GM12878 (cell line): ENCODE data around the gene PXDC1. TPM values are rescaled to one million over a fixed set of nuclear protein-coding genes. Genes with fewer than 3 reads are reported as not detected.
A peak's percentile ranks its signal among the peaks of the same experiment; 100 is the strongest.

Source experiments
- ATAC-seq: fragments of 200-7000 bp; cut with Tn5 transposase; 3 replicates; pipeline ENCODE4 v1.9.1; 2020; ENCODE audit warnings: mild to moderate bottlenecking, moderate library complexity
- BruUV-seq: library from RNA; stranded (reverse); fragments of 400-500 nt; replicated peaks from 2 replicates; lab custom pipeline; 2021; lab: Mats Ljungman, UMichigan
- CTCF ChIA-PET: fragments of 300-600 bp; sonication (Branson Sonifier 250); formaldehyde crosslinking; extraction: SDS; loops from one replicate; lab custom pipeline; 2021; ENCODE audit warnings: inconsistent platforms; lab: Yijun Ruan, JAX
- POLR2A ChIA-PET: fragments of 350-600 bp; formaldehyde crosslinking; extraction: SDS; loops from one replicate; lab custom pipeline; 2021; ENCODE audit warnings: inconsistent platforms; lab: Charles Lee
- RAD21 ChIA-PET: fragments of 300-600 bp; sonication (Branson Sonifier 250); formaldehyde crosslinking; loops from one replicate; lab custom pipeline; 2023; ENCODE audit warnings: antibody characterized with exemption; ENCODE audit not compliant: unreplicated experiment; lab: Charles Lee
- SMC1A ChIA-PET: fragments of 300-600 bp; sonication (Branson Sonifier 250); formaldehyde crosslinking; loops from one replicate; lab custom pipeline; 2023; ENCODE audit not compliant: unreplicated experiment, uncharacterized antibody; lab: Charles Lee
- DNase-seq: peaks from one replicate; pipeline ENCODE4 v3.0.0-alpha.2; 2011; ENCODE audit warnings: low read depth, low spot score
- FAIRE-seq: peaks from 3 replicates; lab custom pipeline; 2011; peaks lifted over from hg19 to GRCh38; lab: Jason Lieb, UNC
- H2AFZ ChIP-seq: 2 replicates; pipeline ENCODE4 v1.6.0; 2011; ENCODE audit warnings: low read depth, low read length, control low read depth; ENCODE audit not compliant: control insufficient read depth
- H3K27ac ChIP-seq: 2 replicates; pipeline ENCODE4 v1.5.1; 2011; ENCODE audit warnings: control low read depth; ENCODE audit not compliant: control insufficient read depth, insufficient read depth
- H3K27me3 ChIP-seq, 2 experiments: replicated peaks in 1 of 2; 2 replicates each; pipeline versions ENCODE4 v1.6.0 to v1.6.1; 2011; ENCODE audit warnings: low read length in 1 of 2; ENCODE audit not compliant: control insufficient read depth in 2 of 2, insufficient read depth in 2 of 2
- H3K36me3 ChIP-seq, 2 experiments: 2 replicates each; pipeline ENCODE4 v1.5.1; 2011; ENCODE audit warnings: low read length in 1 of 2; ENCODE audit not compliant: control insufficient read depth in 2 of 2, insufficient read depth in 2 of 2
- H3K4me1 ChIP-seq: 2 replicates; pipeline ENCODE4 v1.6.1; 2011; ENCODE audit warnings: mild to moderate bottlenecking, low read length, moderate library complexity, mixed read lengths; ENCODE audit not compliant: control insufficient read depth, insufficient read depth
- H3K4me2 ChIP-seq: 2 replicates; pipeline ENCODE4 v1.6.0; 2011; ENCODE audit warnings: control low read depth; ENCODE audit not compliant: control insufficient read depth, insufficient read depth
- H3K4me3 ChIP-seq: fragments of 200-600 bp; sonication (generic); 2 replicates; pipeline ENCODE4 v1.5.1; 2016
- H3K79me2 ChIP-seq: 2 replicates; pipeline ENCODE4 v1.6.0; 2011; ENCODE audit warnings: low read length; ENCODE audit not compliant: control insufficient read depth, insufficient read depth
- H3K9ac ChIP-seq: 2 replicates; pipeline ENCODE4 v1.8.0; 2011; ENCODE audit warnings: low read length, control low read depth, mixed read lengths; ENCODE audit not compliant: control insufficient read depth, insufficient read depth
- H3K9me3 ChIP-seq: replicated peaks from 3 replicates; pipeline ENCODE4 v1.5.1; 2011; ENCODE audit warnings: mild to moderate bottlenecking, low read length; ENCODE audit not compliant: control insufficient read depth, insufficient read depth
- H4K20me1 ChIP-seq: 2 replicates; pipeline ENCODE4 v1.6.0; 2011; ENCODE audit not compliant: control insufficient read depth, insufficient read depth
- EP300 ChIP-seq, 2 experiments: fragments of 150-350 bp in 1 of 2; IDR thresholded peaks; 2 replicates each; pipeline ENCODE4 v1.6.1; 2011 to 2012; ENCODE audit warnings: low read depth in 2 of 2, low read length in 2 of 2, borderline replicate concordance in 1 of 2, improper control_type of control experiment in 1 of 2, inconsistent platforms in 1 of 2; ENCODE audit not compliant: control insufficient read depth in 1 of 2
- FOXM1 ChIP-seq: IDR thresholded peaks from 2 replicates; pipeline ENCODE4 v1.6.1; 2012; ENCODE audit warnings: low read depth, mild to moderate bottlenecking, inconsistent platforms, low read length, moderate library complexity
- IKZF1 ChIP-seq: fragments of 450-650 bp; conservative IDR thresholded peaks from 2 replicates; pipeline ENCODE4 v1.6.1; 2017; ENCODE audit warnings: antibody characterized with exemption, mild to moderate bottlenecking
- NR2F1 ChIP-seq: fragments of 450-650 bp; conservative IDR thresholded peaks from 2 replicates; pipeline ENCODE4 v1.6.1; 2017; ENCODE audit warnings: mild to moderate bottlenecking
- POLR2AphosphoS2 ChIP-seq: IDR thresholded peaks from 2 replicates; pipeline ENCODE4 v1.6.1; 2011; ENCODE audit warnings: low read depth, mild to moderate bottlenecking, low read length, improper control_type of control experiment, moderate library complexity
- RAD21 ChIP-seq: IDR thresholded peaks from 2 replicates; pipeline ENCODE4 v1.6.1; 2011; ENCODE audit warnings: mild to moderate bottlenecking, low read depth, low read length, moderate library complexity; ENCODE audit not compliant: insufficient read depth
- STAT3 ChIP-seq: IDR thresholded peaks from 2 replicates; pipeline ENCODE4 v1.6.1; 2011; ENCODE audit warnings: low read depth, low read length, improper control_type of control experiment
- TARDBP ChIP-seq: IDR thresholded peaks from 2 replicates; pipeline ENCODE4 v1.6.1; 2016; ENCODE audit warnings: borderline replicate concordance
- ZSCAN29 ChIP-seq: fragments of 450-650 bp; IDR thresholded peaks from 2 replicates; pipeline ENCODE4 v1.6.1; 2017; ENCODE audit warnings: mild to moderate bottlenecking, moderate library complexity
- WGBS: methylation state at CpG from one replicate; pipeline ENCODE4 v1.1.6; 2016; ENCODE audit warnings: low lambda C conversion rate; ENCODE audit not compliant: insufficient replicate concordance, insufficient coverage; ENCODE audit errors: missing lambda C conversion rate; 5-methylcytosine and 5-hydroxymethylcytosine counted together
- in situ Hi-C: fragments of 300-500 bp; cut with MboI; formaldehyde crosslinking; loops from 9 replicates; pipeline ENCODE4 v1.14.3; 2018; ENCODE audit warnings: mixed read lengths
- intact Hi-C: fragments of 100-400 bp; cut with micrococcal nuclease; formaldehyde crosslinking; loops from one replicate; pipeline ENCODE4 v1.14.2; 2022; ENCODE audit not compliant: unreplicated experiment
- polyA plus RNA-seq, 11 experiments: library from polyadenylated mRNA; depleted of rRNA in 4 of 11; unstranded in 6 of 11; stranded (reverse) in 5 of 11; fragments of >200 nt; fragmentation: Nextera tagmentation in 4 of 11; fragmentation: Illumina TruSeq in 1 of 11; extraction: Ambion mirVana in 4 of 11; extraction: Trizol in 1 of 11; gene quantifications; 1 replicate in 1 of 11; 2 replicates in 10 of 11; pipeline versions ENCODE4 v1.2.1 to v1.2.3, GENCODE V29; 2011 to 2016; ENCODE audit warnings: inconsistent platforms in 2 of 11, missing spikeins in 2 of 11, low read depth in 1 of 11
- total RNA-seq, 4 experiments: library from RNA; depleted of rRNA in 3 of 4; stranded (reverse); fragments of >200 nt in 3 of 4; fragmentation: Illumina TruSeq in 1 of 4; extraction: Trizol in 1 of 4; gene quantifications; 2 replicates each; pipeline versions ENCODE4 v1.2.1 to v1.2.3, GENCODE V29; 2013 to 2021
- TF ChIP-seq, protein P1 (sequence below): IDR thresholded peaks from 2 replicates; pipeline ENCODE4 v1.6.1; 2011; ENCODE audit warnings: mild to moderate bottlenecking, low read depth, low read length, moderate library complexity; ENCODE audit not compliant: insufficient replicate concordance
- TF ChIP-seq, protein P2 (sequence below): IDR thresholded peaks from 2 replicates; pipeline ENCODE4 v1.6.1; 2012; ENCODE audit warnings: improper control_type of control experiment, low read depth, low read length; ENCODE audit not compliant: insufficient replicate concordance
- TF ChIP-seq, protein P3 (sequence below): fragments of 450-650 bp; IDR thresholded peaks from 2 replicates; pipeline ENCODE4 v1.6.1; 2018; ENCODE audit warnings: mild to moderate bottlenecking, low read depth, moderate library complexity; ENCODE audit not compliant: partially characterized antibody

Gene PXDC1
- total and polyA plus RNA-seq, 10 of the 15 experiments (the other 5 are each of a cell fraction or from before 2014, with no cell fraction given), result 0.03 to 0.72 (median 0.32) TPM; not detected in 2

DNA sequence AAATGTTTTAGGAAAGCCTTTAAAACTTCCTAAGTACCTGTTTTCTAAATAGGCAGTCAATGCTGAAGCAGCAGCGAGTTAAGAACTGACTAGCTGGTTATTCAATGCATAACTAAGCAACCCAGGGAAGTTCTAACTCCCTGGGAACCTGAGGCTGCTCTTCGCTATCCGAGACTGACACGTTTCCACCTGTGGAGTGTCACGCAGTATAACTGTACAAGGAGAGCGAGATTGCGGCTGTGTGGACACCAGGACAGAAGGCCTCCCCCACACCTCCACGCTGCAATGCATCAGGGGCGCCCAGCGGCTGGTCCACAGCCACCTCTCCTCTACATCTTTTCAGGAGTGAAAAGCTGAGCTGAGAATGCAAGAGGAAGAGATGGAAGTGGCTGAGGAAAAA lies 8.0 kb downstream of the PXDC1 start:
- ChIA-PET POLR2A (interaction anchor here (0.6 kb wide), 2 partner anchors 478 to 505 kb away, joined by 3 read pairs; no protein-coding TSS in a partner anchor), SMC1A (interaction anchor here (1.2 to 2.6 kb wide), 8 partner anchors 13 to 412 kb away, joined by 3 to 17 read pairs (median 8); no protein-coding TSS in a partner anchor), RAD21 (interaction anchor here (1.0 to 2.1 kb wide), 8 partner anchors 141 to 467 kb away, joined by 3 to 16 read pairs (median 4); no protein-coding TSS in a partner anchor), CTCF (interaction anchor here (0.9 to 5.5 kb wide), 14 partner anchors 12 to 467 kb away, joined by 3 to 74 read pairs (median 4); partner anchors contain the start of gene FAM50B)
- Histone ChIP-seq H3K27me3 (no peaks in the 10 kb centered on the region; a peak in 1 of 4 replicates), H3K36me3 (no peaks in the 10 kb centered on the region), H4K20me1 (no peaks in the 10 kb centered on the region), H3K9ac (no peak overlapping the region), H3K4me1 (peaks cover 8% of the 10 kb centered on the region), H2AFZ (peak overlapping the region; percentile 82; the same call in 1 of the 2 replicates), H3K4me2 (no peak overlapping the region), H3K27ac (no peak overlapping the region), H3K4me3 (no peak overlapping the region), H3K9me3 (no peaks in the 10 kb centered on the region), H3K79me2 (no peaks in the 10 kb centered on the region)
- DNase-seq (no peak), ATAC-seq (no peak), FAIRE-seq (no peak)
- intact Hi-C loops, result loop anchor here (2.0 to 10.0 kb wide), 3 partner anchors 189 to 471 kb away; no protein-coding TSS in a partner anchor
- in situ Hi-C loops, result no loop called here
- WGBS, result 68% methylated on average over 10 of the region's 10 CpGs
- no TSS peak for BruUV-seq
- TF ChIP-seq EP300 (IDR thresholded peaks at IDR 0.05; ENCODE audit: borderline replicate concordance in 1 of 2, control insufficient read depth in 1 of 2, low read depth in 2 of 2, low read length in 2 of 2) (no peak), STAT3 (no peak), FOXM1 (no peak), IKZF1 (no peak), RAD21 (no peak), POLR2AphosphoS2 (no peak), NR2F1 (no peak), TARDBP (no peak), ZSCAN29 (no peak)
- TF ChIP-seq, protein P1, sequence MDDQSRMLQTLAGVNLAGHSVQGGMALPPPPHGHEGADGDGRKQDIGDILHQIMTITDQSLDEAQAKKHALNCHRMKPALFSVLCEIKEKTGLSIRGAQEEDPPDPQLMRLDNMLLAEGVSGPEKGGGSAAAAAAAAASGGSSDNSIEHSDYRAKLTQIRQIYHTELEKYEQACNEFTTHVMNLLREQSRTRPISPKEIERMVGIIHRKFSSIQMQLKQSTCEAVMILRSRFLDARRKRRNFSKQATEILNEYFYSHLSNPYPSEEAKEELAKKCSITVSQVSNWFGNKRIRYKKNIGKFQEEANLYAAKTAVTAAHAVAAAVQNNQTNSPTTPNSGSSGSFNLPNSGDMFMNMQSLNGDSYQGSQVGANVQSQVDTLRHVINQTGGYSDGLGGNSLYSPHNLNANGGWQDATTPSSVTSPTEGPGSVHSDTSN, result no peak
- TF ChIP-seq, protein P2, sequence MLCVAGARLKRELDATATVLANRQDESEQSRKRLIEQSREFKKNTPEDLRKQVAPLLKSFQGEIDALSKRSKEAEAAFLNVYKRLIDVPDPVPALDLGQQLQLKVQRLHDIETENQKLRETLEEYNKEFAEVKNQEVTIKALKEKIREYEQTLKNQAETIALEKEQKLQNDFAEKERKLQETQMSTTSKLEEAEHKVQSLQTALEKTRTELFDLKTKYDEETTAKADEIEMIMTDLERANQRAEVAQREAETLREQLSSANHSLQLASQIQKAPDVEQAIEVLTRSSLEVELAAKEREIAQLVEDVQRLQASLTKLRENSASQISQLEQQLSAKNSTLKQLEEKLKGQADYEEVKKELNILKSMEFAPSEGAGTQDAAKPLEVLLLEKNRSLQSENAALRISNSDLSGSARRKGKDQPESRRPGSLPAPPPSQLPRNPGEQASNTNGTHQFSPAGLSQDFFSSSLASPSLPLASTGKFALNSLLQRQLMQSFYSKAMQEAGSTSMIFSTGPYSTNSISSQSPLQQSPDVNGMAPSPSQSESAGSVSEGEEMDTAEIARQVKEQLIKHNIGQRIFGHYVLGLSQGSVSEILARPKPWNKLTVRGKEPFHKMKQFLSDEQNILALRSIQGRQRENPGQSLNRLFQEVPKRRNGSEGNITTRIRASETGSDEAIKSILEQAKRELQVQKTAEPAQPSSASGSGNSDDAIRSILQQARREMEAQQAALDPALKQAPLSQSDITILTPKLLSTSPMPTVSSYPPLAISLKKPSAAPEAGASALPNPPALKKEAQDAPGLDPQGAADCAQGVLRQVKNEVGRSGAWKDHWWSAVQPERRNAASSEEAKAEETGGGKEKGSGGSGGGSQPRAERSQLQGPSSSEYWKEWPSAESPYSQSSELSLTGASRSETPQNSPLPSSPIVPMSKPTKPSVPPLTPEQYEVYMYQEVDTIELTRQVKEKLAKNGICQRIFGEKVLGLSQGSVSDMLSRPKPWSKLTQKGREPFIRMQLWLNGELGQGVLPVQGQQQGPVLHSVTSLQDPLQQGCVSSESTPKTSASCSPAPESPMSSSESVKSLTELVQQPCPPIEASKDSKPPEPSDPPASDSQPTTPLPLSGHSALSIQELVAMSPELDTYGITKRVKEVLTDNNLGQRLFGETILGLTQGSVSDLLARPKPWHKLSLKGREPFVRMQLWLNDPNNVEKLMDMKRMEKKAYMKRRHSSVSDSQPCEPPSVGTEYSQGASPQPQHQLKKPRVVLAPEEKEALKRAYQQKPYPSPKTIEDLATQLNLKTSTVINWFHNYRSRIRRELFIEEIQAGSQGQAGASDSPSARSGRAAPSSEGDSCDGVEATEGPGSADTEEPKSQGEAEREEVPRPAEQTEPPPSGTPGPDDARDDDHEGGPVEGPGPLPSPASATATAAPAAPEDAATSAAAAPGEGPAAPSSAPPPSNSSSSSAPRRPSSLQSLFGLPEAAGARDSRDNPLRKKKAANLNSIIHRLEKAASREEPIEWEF, result no peak
- TF ChIP-seq, protein P3, sequence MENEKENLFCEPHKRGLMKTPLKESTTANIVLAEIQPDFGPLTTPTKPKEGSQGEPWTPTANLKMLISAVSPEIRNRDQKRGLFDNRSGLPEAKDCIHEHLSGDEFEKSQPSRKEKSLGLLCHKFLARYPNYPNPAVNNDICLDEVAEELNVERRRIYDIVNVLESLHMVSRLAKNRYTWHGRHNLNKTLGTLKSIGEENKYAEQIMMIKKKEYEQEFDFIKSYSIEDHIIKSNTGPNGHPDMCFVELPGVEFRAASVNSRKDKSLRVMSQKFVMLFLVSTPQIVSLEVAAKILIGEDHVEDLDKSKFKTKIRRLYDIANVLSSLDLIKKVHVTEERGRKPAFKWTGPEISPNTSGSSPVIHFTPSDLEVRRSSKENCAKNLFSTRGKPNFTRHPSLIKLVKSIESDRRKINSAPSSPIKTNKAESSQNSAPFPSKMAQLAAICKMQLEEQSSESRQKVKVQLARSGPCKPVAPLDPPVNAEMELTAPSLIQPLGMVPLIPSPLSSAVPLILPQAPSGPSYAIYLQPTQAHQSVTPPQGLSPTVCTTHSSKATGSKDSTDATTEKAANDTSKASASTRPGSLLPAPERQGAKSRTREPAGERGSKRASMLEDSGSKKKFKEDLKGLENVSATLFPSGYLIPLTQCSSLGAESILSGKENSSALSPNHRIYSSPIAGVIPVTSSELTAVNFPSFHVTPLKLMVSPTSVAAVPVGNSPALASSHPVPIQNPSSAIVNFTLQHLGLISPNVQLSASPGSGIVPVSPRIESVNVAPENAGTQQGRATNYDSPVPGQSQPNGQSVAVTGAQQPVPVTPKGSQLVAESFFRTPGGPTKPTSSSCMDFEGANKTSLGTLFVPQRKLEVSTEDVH, result no peak
